SU-DHL-6 (cell line): Measurements from ENCODE around the gene EPHB2.

Experiments
- H2AFZ ChIP-seq: fragments of 200-600 bp; sonication (generic); 2 replicates; pipeline ENCODE4 v1.6.1; 2014; ENCODE audit warnings: low read depth, mild to moderate bottlenecking, moderate library complexity, mixed read lengths, antibody characterized with exemption, low read length; ENCODE audit not compliant: severe bottlenecking
- H3F3A ChIP-seq: fragments of 200-600 bp; shearing (Covaris generic); 2 replicates; pipeline ENCODE4 v1.6.0; 2016; ENCODE audit warnings: antibody characterized with exemption, mild to moderate bottlenecking; ENCODE audit not compliant: insufficient read depth
- H3K27ac ChIP-seq: fragments of 200-600 bp; sonication (generic); 2 replicates; pipeline ENCODE4 v1.5.1; 2016; ENCODE audit warnings: low read depth, mild to moderate bottlenecking, low read length, moderate library complexity, mixed read lengths
- H3K27me3 ChIP-seq: fragments of 200-600 bp; sonication (generic), shearing (Covaris generic); 2 replicates; pipeline ENCODE4 v1.6.0; 2014; ENCODE audit warnings: mild to moderate bottlenecking, low read length
- H3K36me3 ChIP-seq: fragments of 200-600 bp; sonication (generic); 2 replicates; pipeline ENCODE4 v1.6.1; 2014; ENCODE audit warnings: mild to moderate bottlenecking, low read length, mixed read lengths
- H3K4me2 ChIP-seq: fragments of 300-600, 200-600 bp; shearing (Covaris generic), sonication (generic); 2 replicates; pipeline ENCODE4 v1.6.0; 2014; ENCODE audit warnings: low read length, low read depth, mild to moderate bottlenecking; ENCODE audit not compliant: poor library complexity, severe bottlenecking
- H3K4me3 ChIP-seq: fragments of 200-600 bp; sonication (generic); 2 replicates; pipeline ENCODE4 v1.5.1; 2014; ENCODE audit warnings: antibody characterized with exemption, low read length, mild to moderate bottlenecking, mixed read lengths; ENCODE audit not compliant: insufficient read depth, poor library complexity, severe bottlenecking
- H3K79me2 ChIP-seq: fragments of 200-600 bp; sonication (generic); 2 replicates; pipeline ENCODE4 v1.6.1; 2014; ENCODE audit warnings: mild to moderate bottlenecking, low read length, moderate library complexity; ENCODE audit not compliant: insufficient read depth
- H3K9ac ChIP-seq: fragments of 200-600 bp; sonication (generic); 2 replicates; pipeline ENCODE4 v1.7.0; 2014; ENCODE audit warnings: mild to moderate bottlenecking, low read length
- H3K9me2 ChIP-seq: fragments of 200-600 bp; sonication (generic); replicated peaks from 2 replicates; pipeline ENCODE4 v1.6.1; 2014; ENCODE audit warnings: low read length; ENCODE audit not compliant: insufficient read depth
- H3K9me3 ChIP-seq: fragments of 200-600 bp; sonication (generic); 2 replicates; pipeline ENCODE4 v1.6.1; 2014; ENCODE audit warnings: low read length, mixed read lengths; ENCODE audit not compliant: insufficient read depth
- H4K20me1 ChIP-seq: fragments of 200-600 bp; sonication (generic); 2 replicates; pipeline ENCODE4 v1.6.1; 2014; ENCODE audit warnings: low read depth, mild to moderate bottlenecking, antibody characterized with exemption, low read length, moderate library complexity, mixed read lengths
- EZH2phosphoT487 ChIP-seq: fragments of 200-600 bp; sonication (generic), shearing (Covaris generic); conservative IDR thresholded peaks from 2 replicates; pipeline ENCODE4 v1.6.1; 2018; ENCODE audit warnings: mild to moderate bottlenecking, antibody characterized with exemption, low read length, moderate library complexity, mixed read lengths
- TF ChIP-seq, protein P1 (sequence below): fragments of 200-600 bp; sonication (generic); IDR thresholded peaks from one replicate; pipeline ENCODE4 v1.5.1; 2017; ENCODE audit warnings: antibody characterized with exemption, mild to moderate bottlenecking, low read length, moderate library complexity; ENCODE audit not compliant: insufficient read depth, poor library complexity, severe bottlenecking

Gene EPHB2

DNA sequence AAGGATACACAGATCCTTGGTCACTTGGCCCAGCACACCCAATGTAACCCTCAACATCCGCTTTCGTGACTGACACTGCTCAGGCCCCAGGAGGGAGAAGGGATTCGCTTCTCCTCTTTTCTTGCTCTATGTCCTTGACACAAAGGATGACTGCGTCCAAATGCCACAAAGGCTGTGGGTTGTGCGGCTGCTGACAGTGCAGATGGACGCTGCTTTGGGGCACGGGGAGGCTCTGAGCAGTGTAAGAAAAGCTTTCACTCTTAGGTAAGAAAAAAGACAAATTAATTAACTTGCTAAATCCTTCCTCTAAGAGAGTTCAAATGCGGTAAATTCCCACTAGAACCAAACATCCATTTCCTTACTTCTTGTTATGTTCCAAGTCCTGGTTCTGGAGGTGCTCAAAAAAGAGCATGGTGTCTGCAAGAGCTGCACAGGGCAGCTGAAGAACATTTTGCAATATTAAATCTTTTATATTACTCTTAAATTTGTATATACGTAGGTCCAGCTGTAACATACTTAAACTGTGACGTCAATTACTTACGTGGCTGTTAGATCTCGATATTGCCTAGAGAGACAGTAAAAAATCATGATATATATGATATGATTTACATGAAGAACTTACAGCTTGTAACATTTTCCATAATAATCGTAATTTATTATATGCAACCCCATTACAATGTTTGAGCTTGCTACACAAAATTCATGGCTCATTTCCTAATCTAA, 19.4 kb upstream of the EPHB2 start:
- H3K9ac ChIP-seq = no peak overlapping the region
- TF ChIP-seq, protein P1, sequence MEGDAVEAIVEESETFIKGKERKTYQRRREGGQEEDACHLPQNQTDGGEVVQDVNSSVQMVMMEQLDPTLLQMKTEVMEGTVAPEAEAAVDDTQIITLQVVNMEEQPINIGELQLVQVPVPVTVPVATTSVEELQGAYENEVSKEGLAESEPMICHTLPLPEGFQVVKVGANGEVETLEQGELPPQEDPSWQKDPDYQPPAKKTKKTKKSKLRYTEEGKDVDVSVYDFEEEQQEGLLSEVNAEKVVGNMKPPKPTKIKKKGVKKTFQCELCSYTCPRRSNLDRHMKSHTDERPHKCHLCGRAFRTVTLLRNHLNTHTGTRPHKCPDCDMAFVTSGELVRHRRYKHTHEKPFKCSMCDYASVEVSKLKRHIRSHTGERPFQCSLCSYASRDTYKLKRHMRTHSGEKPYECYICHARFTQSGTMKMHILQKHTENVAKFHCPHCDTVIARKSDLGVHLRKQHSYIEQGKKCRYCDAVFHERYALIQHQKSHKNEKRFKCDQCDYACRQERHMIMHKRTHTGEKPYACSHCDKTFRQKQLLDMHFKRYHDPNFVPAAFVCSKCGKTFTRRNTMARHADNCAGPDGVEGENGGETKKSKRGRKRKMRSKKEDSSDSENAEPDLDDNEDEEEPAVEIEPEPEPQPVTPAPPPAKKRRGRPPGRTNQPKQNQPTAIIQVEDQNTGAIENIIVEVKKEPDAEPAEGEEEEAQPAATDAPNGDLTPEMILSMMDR = no peak
- TF ChIP-seq EZH2phosphoT487 = no peak
- no peaks in the 10 kb centered on the region for H3K36me3 ChIP-seq
- H3K4me2 ChIP-seq = no peak overlapping the region
- no peaks in the 10 kb centered on the region for H3K79me2 ChIP-seq
- H2AFZ ChIP-seq = no peak overlapping the region
- H3K27ac ChIP-seq = no peak overlapping the region
- H4K20me1 ChIP-seq = no peaks in the 10 kb centered on the region
- no peak overlapping the region for H3K4me3 ChIP-seq
- no peaks in the 10 kb centered on the region for H3K9me2 ChIP-seq
- no peaks in the 10 kb centered on the region for H3K27me3 ChIP-seq
- H3K9me3 ChIP-seq = no peaks in the 10 kb centered on the region
- no peaks in the 10 kb centered on the region for H3F3A ChIP-seq

DNA sequence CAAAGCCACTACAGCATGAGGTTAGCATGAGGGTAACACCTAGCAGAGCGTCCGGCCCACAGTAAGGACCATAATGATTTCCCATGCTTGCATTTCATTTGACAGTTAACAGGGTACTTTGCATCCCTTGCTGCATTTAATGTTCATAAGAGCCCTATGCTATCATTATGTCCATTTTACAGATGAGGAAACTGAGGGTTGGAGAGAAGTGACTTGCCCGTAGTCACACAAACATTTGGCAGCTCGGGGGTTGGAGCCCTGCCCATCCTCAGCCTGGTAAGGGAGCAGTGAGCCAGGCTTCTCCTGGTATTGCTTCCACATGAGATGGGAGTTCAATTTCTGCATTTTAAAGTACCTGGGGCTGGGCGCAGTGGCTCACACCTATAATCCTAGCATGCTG, 16.5 kb upstream of the EPHB2 start:
- H3K4me3 ChIP-seq = no peak overlapping the region
- no peak for TF ChIP-seq EZH2phosphoT487
- TF ChIP-seq, protein P1 = no peak

DNA sequence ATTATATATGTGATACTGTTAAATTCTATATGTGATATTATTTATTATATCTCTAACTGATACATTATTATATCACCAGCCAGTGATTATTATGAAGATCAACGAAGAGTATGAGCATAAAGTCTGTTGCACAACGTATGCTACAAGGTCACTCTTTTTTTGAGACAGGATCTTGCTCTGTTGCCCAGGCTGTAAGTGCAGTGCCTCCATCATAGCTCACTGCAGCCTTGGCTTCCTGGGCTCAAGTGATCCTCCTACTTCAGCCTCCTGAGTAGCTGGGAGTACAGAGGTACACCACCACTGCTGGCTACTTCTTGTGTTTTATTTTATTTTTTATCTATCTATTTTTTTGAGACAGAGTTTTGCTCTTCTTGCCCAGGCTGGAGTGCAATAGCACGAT, 14.0 kb upstream of the EPHB2 start:
- H3K4me3 ChIP-seq = no peak overlapping the region
- H4K20me1 ChIP-seq = no peaks in the 10 kb centered on the region
- no peaks in the 10 kb centered on the region for H3K79me2 ChIP-seq
- no peaks in the 10 kb centered on the region for H3K27me3 ChIP-seq
- no peak for TF ChIP-seq EZH2phosphoT487
- TF ChIP-seq, protein P1 = no peak
- no peaks in the 10 kb centered on the region for H3K9me3 ChIP-seq
- H2AFZ ChIP-seq = no peak overlapping the region
- H3K9ac ChIP-seq = no peak overlapping the region
- no peaks in the 10 kb centered on the region for H3K9me2 ChIP-seq
- no peak overlapping the region for H3K27ac ChIP-seq
- no peaks in the 10 kb centered on the region for H3K36me3 ChIP-seq
- H3F3A ChIP-seq = no peaks in the 10 kb centered on the region
- no peak overlapping the region for H3K4me2 ChIP-seq

More for the DNA sequence above, 16.5 kb upstream of the EPHB2 start:
- Histone ChIP-seq H3K9ac (no peak overlapping the region), H4K20me1 (no peaks in the 10 kb centered on the region), H3F3A (no peaks in the 10 kb centered on the region), H3K4me2 (no peak overlapping the region), H3K9me3 (no peaks in the 10 kb centered on the region), H3K27ac (no peak overlapping the region), H3K9me2 (no peaks in the 10 kb centered on the region), H3K27me3 (no peaks in the 10 kb centered on the region), H3K36me3 (no peaks in the 10 kb centered on the region), H3K79me2 (no peaks in the 10 kb centered on the region), H2AFZ (no peak overlapping the region)
